GM08714 (cell line): ENCODE results near the gene SEMA3G.
A peak's percentile ranks its signal among the peaks of the same experiment; 100 is the strongest.

Experiments
- H3K4me3 ChIP-seq: fragments of 200-500 bp; sonication (Bioruptor generic); 2 replicates; pipeline ENCODE4 v1.5.1; 2014; ENCODE audit warnings: mild to moderate bottlenecking, low read length, inconsistent platforms
- ZNF274 ChIP-seq: IDR thresholded peaks from 2 replicates; pipeline ENCODE4 v1.6.1; 2012; ENCODE audit warnings: mild to moderate bottlenecking, low read depth, low read length

Gene SEMA3G

GRCh38 chr3:52453496-52454249 lies 8.8 kb upstream of the SEMA3G start, which contains the start of gene TNNC1:
Gene TNNC1 (minus strand): TSS chr3:52454041. CDS start chr3:52454015, 26 bp downstream.
- peak within 1 kb of the TSS; percentile 87; the same call in 1 of the 2 replicates for H3K4me3 ChIP-seq

GRCh38 chr3:52452570-52453221 lies 7.8 kb upstream of the SEMA3G start:
- no peak overlapping the region for H3K4me3 ChIP-seq

More at GRCh38 chr3:52453496-52454249, 8.8 kb upstream of the SEMA3G start, which contains the start of gene TNNC1:
- TF ChIP-seq ZNF274: no peak

GRCh38 chr3:52452126-52452525 lies 7.2 kb upstream of the SEMA3G start:
- TF ChIP-seq ZNF274: no peak
- H3K4me3 ChIP-seq: no peak overlapping the region

More at GRCh38 chr3:52452570-52453221, 7.8 kb upstream of the SEMA3G start:
- no peak for TF ChIP-seq ZNF274

- TF ChIP-seq ZNF274: no peak
These were observed 6.6 kb upstream of the SEMA3G start for GRCh38 chr3:52451237-52452083.

GRCh38 chr3:52450489-52451236 lies 5.8 kb upstream of the SEMA3G start:
- no peak overlapping the region for H3K4me3 ChIP-seq
- no peak for TF ChIP-seq ZNF274

More at GRCh38 chr3:52451237-52452083, 6.6 kb upstream of the SEMA3G start:
- no peak overlapping the region for H3K4me3 ChIP-seq

GRCh38 chr3:52447512-52448355 lies 2.8 kb upstream of the SEMA3G start:
- no peak overlapping the region for H3K4me3 ChIP-seq
- no peak for TF ChIP-seq ZNF274

- no peak overlapping the region for H3K4me3 ChIP-seq
- no peak for TF ChIP-seq ZNF274
These were observed 2.0 kb upstream of the SEMA3G start for GRCh38 chr3:52446631-52447511.

GRCh38 chr3:52446042-52446441 lies 1.1 kb upstream of the SEMA3G start:
- TF ChIP-seq ZNF274: no peak
- no peak overlapping the region for H3K4me3 ChIP-seq

- no peak overlapping the region for H3K4me3 ChIP-seq
These were observed 864 bp downstream of the SEMA3G start for GRCh38 chr3:52443791-52444687.

GRCh38 chr3:52443268-52443610 lies 1.7 kb downstream of the SEMA3G start:
- H3K4me3 ChIP-seq: no peak overlapping the region
- no peak for TF ChIP-seq ZNF274

More at GRCh38 chr3:52443791-52444687, 864 bp downstream of the SEMA3G start:
- no peak for TF ChIP-seq ZNF274
